Measurements from ENCODE around the gene LZTR1.
A peak's percentile ranks its signal among the peaks of the same experiment; 100 is the strongest.

Gene LZTR1

GRCh38 chr22:20955548-20955947, 26.5 kb upstream of the LZTR1 start:
- Histone ChIP-seq H3K27me3 (no peaks in the 10 kb centered on the region), H3K4me3 (ENCODE audit: low read depth, low read length) (no peak overlapping the region), H3K9me3 (no peaks in the 10 kb centered on the region), H3K36me3 (peaks cover 32% of the 10 kb centered on the region), H3K4me1 (peaks cover 2% of the 10 kb centered on the region)
- DNase-seq, result no peak
- TF ChIP-seq CTCF (IDR thresholded peaks at IDR 0.05; ENCODE audit: low read depth, low read length), result no peak

GRCh38 chr22:20956258-20957101, 25.6 kb upstream of the LZTR1 start:
- H3K4me3 ChIP-seq (ENCODE audit: low read depth, low read length), result peak overlapping the region; percentile 58
- no peak for DNase-seq
- H3K4me1 ChIP-seq, result peaks cover 3% of the 10 kb centered on the region
- peaks cover 23% of the 10 kb centered on the region for H3K36me3 ChIP-seq
- no peaks in the 10 kb centered on the region for H3K9me3 ChIP-seq
- TF ChIP-seq CTCF (IDR thresholded peaks at IDR 0.05; ENCODE audit: low read depth, low read length), result no peak
- H3K27me3 ChIP-seq, result no peaks in the 10 kb centered on the region

GRCh38 chr22:20957102-20957682, 24.9 kb upstream of the LZTR1 start:
- peaks cover 16% of the 10 kb centered on the region for H3K36me3 ChIP-seq
- H3K27me3 ChIP-seq, result no peaks in the 10 kb centered on the region
- TF ChIP-seq CTCF (IDR thresholded peaks at IDR 0.05; ENCODE audit: low read depth, low read length), result no peak
- peaks cover 6% of the 10 kb centered on the region for H3K4me1 ChIP-seq
- H3K4me3 ChIP-seq (ENCODE audit: low read depth, low read length), result peak overlapping the region; percentile 58
- DNase-seq, result no peak
- no peaks in the 10 kb centered on the region for H3K9me3 ChIP-seq

- TF ChIP-seq CTCF (IDR thresholded peaks at IDR 0.05; ENCODE audit: low read depth, low read length), result no peak
- Histone ChIP-seq H3K27me3 (no peaks in the 10 kb centered on the region), H3K4me1 (peaks cover 6% of the 10 kb centered on the region), H3K4me3 (ENCODE audit: low read depth, low read length) (peak overlapping the region; percentile 58), H3K9me3 (no peaks in the 10 kb centered on the region), H3K36me3 (peaks cover 10% of the 10 kb centered on the region)
- DNase-seq, result no peak
These were observed 24.2 kb upstream of the LZTR1 start for GRCh38 chr22:20957683-20958431.

GRCh38 chr22:20959578-20960461, 22.3 kb upstream of the LZTR1 start:
- H3K27me3 ChIP-seq, result peaks cover 6% of the 10 kb centered on the region
- no peak for TF ChIP-seq CTCF (IDR thresholded peaks at IDR 0.05; ENCODE audit: low read depth, low read length)
- H3K4me3 ChIP-seq (ENCODE audit: low read depth, low read length), result no peak overlapping the region
- peaks cover 6% of the 10 kb centered on the region for H3K4me1 ChIP-seq
- no peaks in the 10 kb centered on the region for H3K9me3 ChIP-seq
- DNase-seq, result no peak
- H3K36me3 ChIP-seq, result no peaks in the 10 kb centered on the region
